Activated CD4-positive, alpha-beta T cell treated with anti-CD3 and anti-CD28 coated beads, Interleukin-2, amount 50 U/mL, for 16 hours (primary cell): Measurements from ENCODE around the gene CSF2RB.

ENCODE experiments used
- DNase-seq: peaks from one replicate; pipeline ENCODE4 v3.0.0-alpha.2; 2020

The CSF2RB gene

DNA sequence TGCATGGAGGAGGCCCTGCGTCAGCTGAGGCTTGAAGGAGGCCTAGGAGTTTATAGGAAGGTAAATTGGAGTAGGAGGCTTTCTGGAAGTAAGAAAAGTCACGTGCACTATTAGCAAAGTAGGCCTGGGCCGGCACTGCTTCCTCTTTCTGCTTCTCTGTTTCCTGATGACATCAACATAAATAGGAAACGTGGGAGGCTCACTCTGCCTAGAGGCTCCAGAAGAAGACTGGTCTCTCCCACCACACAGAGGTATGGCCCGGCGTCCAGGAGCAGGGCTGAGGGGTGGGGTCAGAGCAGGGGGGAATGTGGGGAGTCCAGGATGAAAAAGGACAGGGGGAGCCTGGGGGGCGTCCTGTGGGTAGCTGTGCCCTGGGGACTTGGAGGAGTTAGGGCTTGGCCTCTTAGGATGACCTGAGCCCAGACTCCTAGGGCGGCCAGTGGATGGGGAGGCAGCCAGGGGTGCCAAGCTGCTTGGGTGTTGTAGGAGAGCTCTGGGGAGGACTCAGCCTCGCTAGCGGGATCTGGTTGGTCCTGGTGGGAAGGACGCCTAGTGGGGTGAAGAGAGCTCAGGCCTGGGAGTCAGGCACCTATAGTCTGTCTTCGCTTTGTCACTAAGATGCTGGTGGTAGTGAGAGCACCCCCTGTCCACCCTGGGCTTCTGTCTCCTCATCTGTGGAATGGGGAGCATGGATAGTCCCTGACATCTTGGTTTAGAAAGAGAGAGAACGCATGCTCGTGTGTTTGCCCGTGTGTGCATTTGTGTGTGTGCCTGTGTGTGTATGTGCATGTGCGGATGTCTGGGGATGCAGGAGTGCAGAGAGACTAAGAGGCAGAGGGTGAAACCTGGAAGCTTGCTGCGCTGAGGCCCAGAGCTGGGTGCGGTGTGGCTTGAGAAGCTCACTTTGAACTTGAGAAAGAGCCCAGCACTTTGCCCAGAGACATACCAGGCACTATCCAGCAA, at the start of gene CSF2RB:
CSF2RB (plus strand) TSS at position 202 of the 963 bp plus-strand sequence. CDS start 8,580 bp downstream, outside the sequence.
- DNase-seq, result no peak

DNA sequence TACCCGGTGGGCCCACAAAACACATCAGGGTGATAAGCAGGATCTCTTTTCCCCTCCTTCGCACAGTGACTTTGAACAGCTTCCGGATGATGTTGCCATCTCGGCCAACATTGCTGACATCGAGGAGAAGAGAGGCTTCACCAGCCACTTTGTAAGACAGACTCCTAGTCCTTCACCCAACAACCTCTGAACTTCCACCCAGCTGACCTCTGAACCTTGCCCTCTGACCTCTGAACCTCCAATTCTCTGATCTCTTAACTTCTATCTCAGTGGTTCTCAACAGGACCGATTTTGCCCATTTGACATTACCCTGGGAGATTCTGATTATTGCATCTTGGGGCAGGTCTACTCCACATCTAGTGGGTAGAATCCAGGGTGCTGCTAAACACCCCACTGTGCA, 49.4 kb upstream of the CSF2RB start:
- no peak for DNase-seq

GRCh38 chr22:36864454-36865215, 48.8 kb upstream of the CSF2RB start:
- no peak for DNase-seq

DNA sequence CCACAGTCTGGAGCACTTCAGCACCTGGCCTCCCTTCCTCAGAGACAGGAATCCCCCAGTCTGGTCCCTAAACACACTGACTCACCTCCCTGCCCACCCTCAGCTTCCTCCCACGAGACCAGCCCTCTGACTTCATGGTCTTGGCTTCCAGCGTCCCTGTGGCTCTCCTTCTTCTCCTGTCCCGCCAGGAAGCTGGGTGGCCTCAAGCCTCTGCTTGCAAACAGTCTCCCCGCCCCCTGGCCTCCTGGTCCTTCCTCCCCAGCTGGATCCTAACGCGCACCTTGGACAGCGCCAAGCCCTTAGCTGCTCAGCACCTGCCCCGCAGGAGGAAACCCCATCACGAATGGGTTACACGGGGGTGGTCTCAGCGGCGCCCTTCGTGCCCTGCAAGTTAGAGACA, 48.1 kb upstream of the CSF2RB start:
- no peak for DNase-seq

DNA sequence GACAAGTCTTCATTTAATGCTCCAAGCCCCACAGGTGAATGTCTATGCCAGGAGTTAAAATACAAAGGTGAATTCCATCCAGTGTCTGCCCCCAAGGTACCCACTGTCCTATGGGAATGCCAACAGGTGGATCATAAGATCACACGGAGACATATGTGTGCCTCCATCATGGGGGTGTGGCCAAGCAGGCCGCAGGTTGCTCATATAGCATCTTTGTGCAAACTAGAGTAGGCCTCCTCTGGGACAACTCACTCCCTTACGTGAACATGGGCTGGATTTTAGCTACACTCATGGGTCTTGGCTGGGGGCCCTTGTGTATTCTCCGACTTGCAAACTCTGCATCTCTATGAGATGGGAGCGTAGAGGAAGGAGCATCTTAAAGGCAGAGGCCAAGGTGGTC, 45.7 kb upstream of the CSF2RB start:
- no peak for DNase-seq

- DNase-seq, result no peak
Measured at GRCh38 chr22:36868546-36869181, 44.8 kb upstream of the CSF2RB start.

DNA sequence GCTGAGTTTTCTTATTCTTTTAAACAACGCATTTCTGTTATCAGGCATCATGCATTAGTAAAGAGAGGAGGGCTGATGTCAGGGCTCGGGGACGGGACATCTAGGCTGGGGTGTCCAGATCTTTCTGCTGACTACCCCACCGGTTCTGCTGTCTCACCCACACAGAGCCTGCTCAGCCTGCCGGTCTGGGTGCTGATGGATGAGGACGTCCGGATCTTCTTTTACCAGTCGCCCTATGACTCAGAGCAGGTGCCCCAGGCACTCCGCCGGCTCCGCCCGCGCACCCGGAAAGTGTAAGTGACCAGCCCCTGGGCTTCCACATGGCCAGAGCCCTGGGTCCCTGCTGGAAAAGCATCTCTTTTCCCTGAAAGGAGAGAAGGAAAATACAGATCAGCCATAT, 43.2 kb upstream of the CSF2RB start:
- DNase-seq, result no peak

DNA sequence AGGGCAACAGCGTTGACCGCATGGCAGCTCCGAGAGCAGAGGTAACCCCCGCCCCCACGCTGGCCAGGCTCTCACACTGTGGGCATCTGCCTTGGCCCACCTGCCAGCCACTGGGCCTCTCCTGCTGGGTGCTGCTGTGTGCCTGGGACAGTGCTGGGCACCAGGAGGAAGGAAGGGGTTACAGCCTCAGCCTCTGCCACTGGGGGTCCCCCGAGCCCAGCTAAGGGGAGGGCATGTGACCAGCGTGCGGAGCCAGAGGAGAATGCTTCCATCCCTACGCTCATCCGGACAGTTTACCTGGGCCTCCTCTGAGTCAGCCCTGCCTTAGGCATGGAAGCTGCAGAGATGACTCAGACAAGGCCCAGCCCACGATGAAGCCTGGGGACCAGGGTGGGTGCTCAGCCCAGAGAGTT, 41.8 kb upstream of the CSF2RB start:
- DNase-seq, result no peak

DNA sequence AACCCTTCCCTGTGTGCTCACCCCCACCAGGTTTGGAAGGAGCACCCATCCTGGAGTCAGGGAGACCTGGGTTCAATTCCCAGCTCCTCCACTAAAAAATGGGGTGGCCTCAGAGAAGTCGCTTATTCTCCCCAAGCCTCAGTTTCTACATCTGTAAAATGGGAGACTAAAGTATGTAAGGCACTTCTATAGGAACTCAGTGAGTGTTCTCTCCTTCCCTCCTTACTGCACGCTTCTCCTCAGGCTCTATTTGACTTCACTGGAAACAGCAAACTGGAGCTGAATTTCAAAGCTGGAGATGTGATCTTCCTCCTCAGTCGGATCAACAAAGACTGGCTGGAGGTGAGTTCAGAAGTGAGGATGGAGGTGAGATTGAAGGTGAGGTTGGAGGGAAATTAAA, 41.3 kb upstream of the CSF2RB start:
- DNase-seq, result no peak

DNA sequence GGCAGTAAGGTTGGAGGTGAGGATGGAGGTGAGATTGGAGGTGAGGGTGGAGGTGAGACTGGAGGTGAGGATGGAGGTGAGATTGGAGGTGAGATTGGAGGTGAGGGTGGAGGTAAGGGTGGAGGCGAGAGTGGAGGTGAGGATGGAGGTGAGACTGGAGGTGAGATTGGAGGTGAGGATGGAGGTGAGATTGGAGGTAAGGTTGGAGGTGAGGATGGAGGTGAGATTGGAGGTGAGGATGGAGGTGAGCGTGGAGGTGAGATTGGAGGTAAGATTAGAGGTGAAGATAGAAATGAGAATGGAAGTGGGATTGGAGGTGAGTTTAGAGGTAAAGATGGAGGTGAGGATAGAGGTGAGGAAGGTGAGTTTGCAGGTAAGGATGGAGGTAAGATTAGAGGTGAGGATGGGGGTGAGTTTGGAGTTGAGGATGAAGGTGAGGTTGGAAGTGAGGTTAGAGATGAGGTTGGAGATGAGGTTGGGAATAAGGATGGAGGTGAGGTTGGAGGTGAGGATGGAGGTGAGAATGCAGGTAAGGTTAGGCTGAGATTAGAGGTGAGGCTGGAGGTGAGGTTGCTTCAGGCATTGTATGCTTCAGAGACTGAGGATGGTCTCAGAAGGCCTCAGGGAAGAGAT, 40.4 kb upstream of the CSF2RB start:
- DNase-seq, result no peak

GRCh38 chr22:36873614-36874308, 39.7 kb upstream of the CSF2RB start:
- peak; percentile 92 for DNase-seq

GRCh38 chr22:36874309-36874696, 39.1 kb upstream of the CSF2RB start:
- DNase-seq, result no peak

GRCh38 chr22:36874736-36875135, 38.7 kb upstream of the CSF2RB start:
- DNase-seq, result no peak

DNA sequence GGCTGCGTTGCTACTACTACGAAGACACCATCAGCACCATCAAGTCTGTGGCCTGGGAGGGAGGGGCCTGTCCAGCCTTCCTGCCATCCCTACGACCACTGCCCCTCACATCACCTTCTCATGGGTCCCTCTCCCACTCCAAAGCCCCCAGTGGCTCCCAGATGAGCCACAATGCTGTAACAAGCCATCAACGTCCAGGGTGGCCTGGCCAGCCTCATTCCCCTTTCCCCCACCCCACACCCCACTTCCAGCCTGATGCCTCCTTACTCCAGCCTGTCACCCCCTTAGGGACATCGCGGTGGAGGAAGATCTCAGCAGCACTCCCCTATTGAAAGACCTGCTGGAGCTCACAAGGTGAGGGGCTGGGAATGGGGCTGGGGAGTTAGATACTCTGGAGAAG, 37.7 kb upstream of the CSF2RB start:
- no peak for DNase-seq

DNA sequence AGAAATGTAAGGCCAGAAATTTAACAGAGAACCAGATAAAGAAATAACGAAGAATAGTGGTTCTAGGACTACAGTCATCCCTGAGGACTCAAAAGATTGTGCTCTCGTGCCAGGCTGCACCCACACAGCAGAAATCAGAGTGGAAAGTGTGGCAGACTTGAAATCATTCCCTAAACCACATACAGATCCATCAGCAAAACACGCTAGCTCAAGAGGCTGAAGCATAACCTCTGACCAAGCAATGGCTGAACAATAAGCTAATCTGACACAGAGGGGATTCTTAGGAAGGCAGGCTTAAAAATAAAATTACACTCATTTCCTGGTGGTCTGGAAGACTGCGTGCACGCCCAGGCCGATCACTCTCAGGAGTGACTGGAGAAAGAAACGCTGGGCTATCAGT, 33.7 kb upstream of the CSF2RB start:
- DNase-seq, result no peak

DNA sequence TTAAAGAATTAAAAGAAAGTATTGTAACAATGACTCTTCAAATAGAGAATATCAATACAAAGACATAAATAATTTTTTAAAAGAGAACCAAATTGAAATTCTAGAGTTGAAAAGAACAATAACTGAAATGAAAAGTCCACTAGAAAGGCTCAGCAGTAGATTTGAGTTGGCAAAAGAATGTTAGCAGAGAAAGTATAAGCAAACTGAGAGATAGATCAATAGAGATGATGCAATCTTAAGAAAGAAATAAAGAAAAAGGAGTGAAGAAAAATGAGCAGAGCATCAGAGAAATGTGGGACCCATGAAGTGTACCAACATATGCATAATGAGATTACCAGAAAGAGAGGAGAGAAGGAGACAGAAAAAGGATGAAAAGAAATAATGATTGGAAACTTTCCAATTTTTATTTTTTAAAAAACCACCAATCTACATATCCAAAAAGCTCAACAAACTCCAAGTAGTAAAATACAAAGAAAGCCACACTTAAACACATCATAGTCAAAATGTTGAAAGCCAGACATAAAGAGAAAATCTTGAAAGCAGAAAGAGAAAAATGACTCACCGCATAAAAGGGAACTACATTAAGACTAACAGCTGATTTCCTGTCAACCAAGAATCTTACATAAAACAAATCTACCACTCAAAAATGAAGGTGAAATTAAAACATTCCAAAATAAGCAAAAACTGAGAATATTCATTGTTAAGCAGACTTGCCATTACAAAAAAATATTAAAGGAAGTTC, 31.8 kb upstream of the CSF2RB start:
- peak; percentile 68 for DNase-seq

- peak; percentile 28 for DNase-seq
Measured at GRCh38 chr22:36884349-36885158, 28.9 kb upstream of the CSF2RB start.

- no peak for DNase-seq
Measured at GRCh38 chr22:36885474-36885873, 28.0 kb upstream of the CSF2RB start.

DNA sequence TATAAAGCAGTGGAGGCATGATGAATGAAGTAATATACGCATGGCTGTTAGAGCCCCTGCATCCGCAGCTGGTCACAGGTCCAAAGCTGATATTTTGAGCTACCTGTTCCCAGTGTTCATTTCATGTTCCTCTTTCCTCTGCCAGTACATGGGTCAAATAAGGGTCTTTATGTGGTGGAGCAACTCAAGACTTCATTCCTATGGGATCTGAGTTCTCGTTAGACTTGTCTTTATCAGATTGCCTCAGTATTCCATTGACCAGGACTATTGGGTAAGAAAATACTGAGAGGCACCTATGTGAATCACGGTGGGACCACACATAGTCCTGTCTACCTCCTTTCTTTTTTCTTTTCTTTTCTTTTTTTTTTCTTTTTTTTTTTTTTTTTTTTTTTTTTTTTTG, 27.4 kb upstream of the CSF2RB start:
- DNase-seq, result no peak

DNA sequence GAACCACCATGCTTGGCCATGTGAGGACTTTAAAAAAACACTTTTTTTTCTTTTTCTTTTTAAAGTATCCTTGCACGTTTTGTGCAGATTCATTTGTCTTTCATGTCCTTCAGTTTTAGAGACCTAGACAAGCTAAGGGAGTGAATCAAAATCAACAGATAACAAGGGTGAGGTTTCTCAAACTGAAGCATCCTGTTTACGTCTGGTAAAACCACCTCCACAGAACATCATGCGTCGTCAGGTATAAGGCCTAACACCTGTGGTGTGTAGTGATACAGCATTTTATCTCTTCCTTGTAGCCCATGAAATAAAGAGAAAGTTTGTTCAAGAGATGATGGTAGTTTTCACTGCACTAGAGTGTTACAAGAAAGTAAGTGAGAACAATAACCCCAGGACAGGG, 26.3 kb upstream of the CSF2RB start:
- no peak for DNase-seq

DNA sequence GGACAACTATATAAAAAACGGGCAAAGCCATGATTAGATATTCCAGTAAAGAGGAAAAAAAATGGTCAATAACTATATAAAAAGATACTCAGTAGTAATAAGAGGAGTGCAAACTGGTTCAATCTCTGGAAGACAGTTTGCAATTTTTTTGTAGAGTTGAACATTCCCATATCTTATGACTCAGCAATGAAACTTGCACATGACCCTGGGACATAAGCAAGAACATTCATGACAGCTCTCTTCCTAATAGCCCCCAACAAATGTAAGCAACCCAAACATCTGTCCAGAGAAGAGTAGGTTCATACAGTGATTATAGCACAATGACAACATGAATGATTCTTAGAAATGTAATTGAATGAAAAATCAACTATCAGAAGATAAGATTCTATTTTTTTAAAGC, 21.8 kb upstream of the CSF2RB start:
- DNase-seq, result no peak
